OCI-LY1 (cell line): ENCODE measurements around the gene PABPC1L.

Experiments
- H2AFZ ChIP-seq: fragments of 200-600 bp; sonication (generic), shearing (Covaris generic); 2 replicates; pipeline ENCODE4 v1.6.0; 2014; ENCODE audit warnings: antibody characterized with exemption, mild to moderate bottlenecking, low read length
- H3F3A ChIP-seq: fragments of 200-600 bp; sonication (generic), shearing (Covaris generic); 2 replicates; pipeline ENCODE4 v1.6.0; 2014; ENCODE audit warnings: mild to moderate bottlenecking, antibody characterized with exemption, low read length, moderate library complexity; ENCODE audit not compliant: insufficient read depth
- H3K27ac ChIP-seq: fragments of 200-600 bp; sonication (generic); 2 replicates; pipeline ENCODE4 v1.5.1; 2014; ENCODE audit warnings: low read length, mixed run types, mild to moderate bottlenecking, low read depth; ENCODE audit not compliant: poor library complexity, severe bottlenecking
- H3K27me3 ChIP-seq: fragments of 200-600 bp; sonication (generic); 2 replicates; pipeline ENCODE4 v1.6.0; 2014; ENCODE audit warnings: antibody characterized with exemption, mild to moderate bottlenecking, low read length, moderate library complexity; ENCODE audit not compliant: insufficient read depth
- H3K36me3 ChIP-seq: fragments of 200-600 bp; sonication (generic); 2 replicates; pipeline ENCODE4 v1.6.1; 2014; ENCODE audit warnings: mild to moderate bottlenecking, antibody characterized with exemption, low read length, moderate library complexity, mixed read lengths; ENCODE audit not compliant: insufficient read depth
- H3K4me1 ChIP-seq: fragments of 200-600 bp; sonication (generic); 2 replicates; pipeline ENCODE4 v1.5.1; 2014; ENCODE audit warnings: mild to moderate bottlenecking, low read length, moderate library complexity; ENCODE audit not compliant: insufficient read depth, severe bottlenecking
- H3K4me2 ChIP-seq: fragments of 200-600 bp; sonication (generic), shearing (Covaris generic); 2 replicates; pipeline ENCODE4 v1.6.1; 2014; ENCODE audit warnings: low read length
- H3K4me3 ChIP-seq: fragments of 200-600 bp; sonication (generic); 2 replicates; pipeline ENCODE4 v1.5.1; 2014; ENCODE audit warnings: low read length, low read depth, mild to moderate bottlenecking, mixed read lengths; ENCODE audit not compliant: poor library complexity, severe bottlenecking
- H3K79me2 ChIP-seq: fragments of 200-600 bp; shearing (Covaris generic); 2 replicates; pipeline ENCODE4 v1.6.1; 2016; ENCODE audit warnings: mixed run types, low read length, mixed read lengths; ENCODE audit not compliant: insufficient read depth
- H3K9ac ChIP-seq: fragments of 200-600 bp; sonication (generic), shearing (Covaris generic); 2 replicates; pipeline ENCODE4 v1.6.1; 2014; ENCODE audit warnings: mild to moderate bottlenecking, low read length, mixed read lengths
- H3K9me2 ChIP-seq: fragments of 200-600 bp; sonication (generic), shearing (Covaris generic); 2 replicates; pipeline ENCODE4 v1.6.1; 2014; ENCODE audit warnings: low read depth, mild to moderate bottlenecking, low read length, mixed read lengths
- H3K9me3 ChIP-seq: fragments of 200-600 bp; shearing (Covaris generic); 2 replicates; pipeline ENCODE4 v1.6.1; 2014; ENCODE audit warnings: low read length, mixed read lengths
- H4K20me1 ChIP-seq: fragments of 200-600 bp; sonication (generic), shearing (Covaris generic); 2 replicates; pipeline ENCODE4 v1.6.0; 2016; ENCODE audit warnings: mild to moderate bottlenecking, low read length; ENCODE audit not compliant: insufficient read depth
- EZH2 ChIP-seq: fragments of 200-600 bp; sonication (generic), shearing (Covaris generic); IDR thresholded peaks from 2 replicates; pipeline ENCODE4 v1.8.0; 2017; ENCODE audit warnings: borderline replicate concordance, mixed run types, mild to moderate bottlenecking, antibody characterized with exemption, low read length, moderate library complexity, mixed read lengths
- TF ChIP-seq, protein P1 (sequence below): fragments of 200-600 bp; sonication (generic), shearing (Covaris generic); IDR thresholded peaks from 2 replicates; pipeline ENCODE4 v1.5.1; 2017; ENCODE audit warnings: mild to moderate bottlenecking, antibody characterized with exemption, low read length, moderate library complexity, mixed read lengths

PABPC1L gene

DNA sequence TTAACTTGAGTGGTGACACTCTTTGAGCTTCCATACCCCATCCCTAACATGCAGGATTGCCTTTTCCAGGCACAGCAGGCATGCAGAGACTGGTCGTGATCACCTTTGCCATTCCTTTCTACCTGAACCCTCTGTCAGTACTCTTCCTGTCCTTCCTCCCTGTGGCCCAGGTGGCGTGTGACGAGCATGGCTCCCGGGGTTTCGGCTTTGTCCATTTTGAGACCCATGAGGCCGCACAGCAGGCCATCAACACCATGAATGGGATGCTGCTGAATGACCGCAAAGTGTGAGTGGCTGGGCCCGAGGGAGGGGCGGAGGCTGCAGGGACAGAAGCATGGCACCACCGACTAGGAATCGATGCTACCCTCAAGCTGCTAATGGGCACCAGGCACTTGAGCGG lies 6.7 kb downstream of the PABPC1L start:
- no peaks in the 10 kb centered on the region for H3K27me3 ChIP-seq
- no peaks in the 10 kb centered on the region for H3F3A ChIP-seq
- no peaks in the 10 kb centered on the region for H3K9me2 ChIP-seq
- H3K36me3 ChIP-seq: peaks cover 52% of the 10 kb centered on the region
- H3K4me3 ChIP-seq: no peak overlapping the region
- TF ChIP-seq, protein P1, sequence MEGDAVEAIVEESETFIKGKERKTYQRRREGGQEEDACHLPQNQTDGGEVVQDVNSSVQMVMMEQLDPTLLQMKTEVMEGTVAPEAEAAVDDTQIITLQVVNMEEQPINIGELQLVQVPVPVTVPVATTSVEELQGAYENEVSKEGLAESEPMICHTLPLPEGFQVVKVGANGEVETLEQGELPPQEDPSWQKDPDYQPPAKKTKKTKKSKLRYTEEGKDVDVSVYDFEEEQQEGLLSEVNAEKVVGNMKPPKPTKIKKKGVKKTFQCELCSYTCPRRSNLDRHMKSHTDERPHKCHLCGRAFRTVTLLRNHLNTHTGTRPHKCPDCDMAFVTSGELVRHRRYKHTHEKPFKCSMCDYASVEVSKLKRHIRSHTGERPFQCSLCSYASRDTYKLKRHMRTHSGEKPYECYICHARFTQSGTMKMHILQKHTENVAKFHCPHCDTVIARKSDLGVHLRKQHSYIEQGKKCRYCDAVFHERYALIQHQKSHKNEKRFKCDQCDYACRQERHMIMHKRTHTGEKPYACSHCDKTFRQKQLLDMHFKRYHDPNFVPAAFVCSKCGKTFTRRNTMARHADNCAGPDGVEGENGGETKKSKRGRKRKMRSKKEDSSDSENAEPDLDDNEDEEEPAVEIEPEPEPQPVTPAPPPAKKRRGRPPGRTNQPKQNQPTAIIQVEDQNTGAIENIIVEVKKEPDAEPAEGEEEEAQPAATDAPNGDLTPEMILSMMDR: no peak
- no peak for TF ChIP-seq EZH2
- H3K9me3 ChIP-seq: no peaks in the 10 kb centered on the region
- H3K79me2 ChIP-seq: no peaks in the 10 kb centered on the region
- no peaks in the 10 kb centered on the region for H4K20me1 ChIP-seq
- no peak overlapping the region for H3K9ac ChIP-seq
- H3K4me2 ChIP-seq: no peak overlapping the region
- no peak overlapping the region for H3K27ac ChIP-seq
- H3K4me1 ChIP-seq: peaks cover 2% of the 10 kb centered on the region
- H2AFZ ChIP-seq: no peak overlapping the region

DNA sequence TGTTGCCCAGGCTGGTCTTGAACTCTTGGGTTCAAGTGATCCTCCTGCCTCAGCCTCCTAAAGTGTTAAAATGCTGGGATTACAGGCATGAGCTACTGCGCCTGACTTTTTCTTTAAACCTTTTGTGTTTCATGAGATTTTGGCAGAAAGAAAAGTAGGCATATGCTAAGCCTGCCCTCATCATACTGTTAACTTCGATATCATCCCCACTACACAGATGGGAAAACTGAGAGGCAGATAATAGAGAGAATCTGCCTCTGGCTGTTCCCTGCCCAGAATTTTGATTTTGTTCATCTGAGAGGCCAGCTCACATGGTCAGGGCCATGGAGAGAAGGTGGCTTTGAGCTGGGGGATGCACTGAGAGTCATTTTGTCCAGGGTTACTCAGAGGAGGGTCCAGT lies 7.5 kb downstream of the PABPC1L start:
- TF ChIP-seq, protein P1: no peak
- TF ChIP-seq EZH2: no peak
- peaks cover 55% of the 10 kb centered on the region for H3K36me3 ChIP-seq
- no peak overlapping the region for H3K4me3 ChIP-seq

DNA sequence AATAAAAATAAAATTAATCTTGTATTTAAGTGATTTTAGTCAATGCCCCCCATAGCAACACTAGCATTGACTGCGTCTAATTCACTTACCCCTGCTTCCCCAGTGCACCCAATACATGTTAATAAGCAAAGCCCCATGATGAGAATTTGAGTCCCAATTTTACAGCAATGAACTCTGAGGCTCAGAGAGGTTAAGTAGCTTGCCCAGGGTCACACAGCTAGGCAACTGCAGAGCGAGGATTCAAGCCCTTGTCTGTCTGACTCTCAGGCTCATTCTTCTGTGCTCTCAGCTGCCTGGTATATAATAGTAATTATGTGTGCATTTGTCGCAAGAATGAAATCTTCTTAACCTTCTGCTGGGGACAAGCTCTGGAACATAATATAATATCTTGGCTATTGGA lies 8.5 kb downstream of the PABPC1L start:
- Histone ChIP-seq H3F3A (no peaks in the 10 kb centered on the region), H3K4me3 (no peak overlapping the region), H3K9me2 (no peaks in the 10 kb centered on the region), H3K79me2 (no peaks in the 10 kb centered on the region), H3K9ac (no peak overlapping the region), H3K27me3 (no peaks in the 10 kb centered on the region), H3K4me2 (no peak overlapping the region), H3K36me3 (peaks cover 54% of the 10 kb centered on the region), H3K9me3 (no peaks in the 10 kb centered on the region), H4K20me1 (no peaks in the 10 kb centered on the region), H3K4me1 (no peaks in the 10 kb centered on the region), H3K27ac (no peak overlapping the region), H2AFZ (no peak overlapping the region)
- TF ChIP-seq, protein P1: no peak
- TF ChIP-seq EZH2: no peak

More for the DNA sequence above, 7.5 kb downstream of the PABPC1L start:
- no peaks in the 10 kb centered on the region for H3F3A ChIP-seq
- H3K27me3 ChIP-seq: no peaks in the 10 kb centered on the region
- H3K79me2 ChIP-seq: no peaks in the 10 kb centered on the region
- no peaks in the 10 kb centered on the region for H3K9me2 ChIP-seq
- no peak overlapping the region for H3K9ac ChIP-seq
- no peak overlapping the region for H3K4me2 ChIP-seq
- no peaks in the 10 kb centered on the region for H3K4me1 ChIP-seq
- no peak overlapping the region for H3K27ac ChIP-seq
- no peaks in the 10 kb centered on the region for H4K20me1 ChIP-seq
- no peak overlapping the region for H2AFZ ChIP-seq
- no peaks in the 10 kb centered on the region for H3K9me3 ChIP-seq
